Mucosa of stomach (tissue), 1 donor: Measurements from ENCODE around the gene LRMDA.

Source experiments
- H3K27me3 ChIP-seq: one replicate; pipeline ENCODE4 v1.7.0; 2013; ENCODE audit warnings: mild to moderate bottlenecking, low read length; ENCODE audit not compliant: control insufficient read depth, insufficient read depth
- H3K36me3 ChIP-seq: one replicate; pipeline ENCODE4 v1.7.0; 2013; ENCODE audit warnings: low read length; ENCODE audit not compliant: control insufficient read depth, insufficient read depth
- H3K4me1 ChIP-seq: one replicate; pipeline ENCODE4 v1.7.0; 2013; ENCODE audit warnings: mild to moderate bottlenecking, low read length; ENCODE audit not compliant: control insufficient read depth, insufficient read depth
- H3K4me3 ChIP-seq: one replicate; pipeline ENCODE4 v1.7.0; 2013; ENCODE audit warnings: low read length
- H3K9ac ChIP-seq: one replicate; pipeline ENCODE4 v1.7.0; 2013; ENCODE audit warnings: mild to moderate bottlenecking, low read length, moderate library complexity
- H3K9me3 ChIP-seq: one replicate; pipeline ENCODE4 v1.7.0; 2013; ENCODE audit warnings: mild to moderate bottlenecking, low read length, moderate library complexity; ENCODE audit not compliant: control insufficient read depth
- donor health status: Pancreatic carcinoma.

LRMDA gene

GRCh38 chr10:76299501-76299900, 868.1 kb downstream of the LRMDA start:
- H3K9me3 ChIP-seq = no peaks in the 10 kb centered on the region

GRCh38 chr10:76301211-76301610, 869.8 kb downstream of the LRMDA start:
- Histone ChIP-seq H3K36me3 (no peaks in the 10 kb centered on the region), H3K9me3 (no peaks in the 10 kb centered on the region), H3K4me1 (no peaks in the 10 kb centered on the region), H3K4me3 (no peak overlapping the region), H3K9ac (no peak overlapping the region), H3K27me3 (peaks cover 5% of the 10 kb centered on the region)

More at GRCh38 chr10:76299501-76299900, 868.1 kb downstream of the LRMDA start:
- Histone ChIP-seq H3K27me3 (peaks cover 3% of the 10 kb centered on the region), H3K4me1 (no peaks in the 10 kb centered on the region), H3K4me3 (no peak overlapping the region), H3K36me3 (no peaks in the 10 kb centered on the region), H3K9ac (no peak overlapping the region)

GRCh38 chr10:76301950-76302349, 870.5 kb downstream of the LRMDA start:
- H3K36me3 ChIP-seq = no peaks in the 10 kb centered on the region
- H3K9me3 ChIP-seq = no peaks in the 10 kb centered on the region
- peaks cover 5% of the 10 kb centered on the region for H3K27me3 ChIP-seq
- H3K9ac ChIP-seq = no peak overlapping the region
- H3K4me3 ChIP-seq = no peak overlapping the region
- H3K4me1 ChIP-seq = no peaks in the 10 kb centered on the region

GRCh38 chr10:76302481-76302880, 871.1 kb downstream of the LRMDA start:
- Histone ChIP-seq H3K9ac (no peak overlapping the region), H3K4me1 (no peaks in the 10 kb centered on the region), H3K9me3 (no peaks in the 10 kb centered on the region), H3K4me3 (no peak overlapping the region), H3K27me3 (peaks cover 8% of the 10 kb centered on the region), H3K36me3 (no peaks in the 10 kb centered on the region)

GRCh38 chr10:76302961-76303630, 871.7 kb downstream of the LRMDA start:
- H3K9ac ChIP-seq = no peak overlapping the region
- no peaks in the 10 kb centered on the region for H3K9me3 ChIP-seq
- peaks cover 12% of the 10 kb centered on the region for H3K27me3 ChIP-seq
- H3K4me3 ChIP-seq = no peak overlapping the region
- no peaks in the 10 kb centered on the region for H3K4me1 ChIP-seq
- H3K36me3 ChIP-seq = no peaks in the 10 kb centered on the region

- peaks cover 12% of the 10 kb centered on the region for H3K27me3 ChIP-seq
- no peak overlapping the region for H3K9ac ChIP-seq
- H3K36me3 ChIP-seq = no peaks in the 10 kb centered on the region
- no peaks in the 10 kb centered on the region for H3K4me1 ChIP-seq
- no peaks in the 10 kb centered on the region for H3K9me3 ChIP-seq
- no peak overlapping the region for H3K4me3 ChIP-seq
Measured at GRCh38 chr10:76303682-76304316, 872.4 kb downstream of the LRMDA start.

- H3K36me3 ChIP-seq = no peaks in the 10 kb centered on the region
- H3K4me1 ChIP-seq = no peaks in the 10 kb centered on the region
Measured at GRCh38 chr10:76305930-76306615, 874.6 kb downstream of the LRMDA start.

GRCh38 chr10:76306856-76307255, 875.4 kb downstream of the LRMDA start:
- no peaks in the 10 kb centered on the region for H3K9me3 ChIP-seq
- no peak overlapping the region for H3K9ac ChIP-seq
- no peaks in the 10 kb centered on the region for H3K36me3 ChIP-seq
- no peaks in the 10 kb centered on the region for H3K4me1 ChIP-seq
- peaks cover 21% of the 10 kb centered on the region for H3K27me3 ChIP-seq
- H3K4me3 ChIP-seq = no peak overlapping the region

More at GRCh38 chr10:76305930-76306615, 874.6 kb downstream of the LRMDA start:
- peaks cover 21% of the 10 kb centered on the region for H3K27me3 ChIP-seq
- no peaks in the 10 kb centered on the region for H3K9me3 ChIP-seq
- H3K9ac ChIP-seq = no peak overlapping the region
- no peak overlapping the region for H3K4me3 ChIP-seq

- no peak overlapping the region for H3K4me3 ChIP-seq
- H3K4me1 ChIP-seq = no peaks in the 10 kb centered on the region
- H3K9ac ChIP-seq = no peak overlapping the region
- H3K27me3 ChIP-seq = peaks cover 21% of the 10 kb centered on the region
- H3K36me3 ChIP-seq = no peaks in the 10 kb centered on the region
- H3K9me3 ChIP-seq = no peaks in the 10 kb centered on the region
Measured at GRCh38 chr10:76309070-76309469, 877.6 kb downstream of the LRMDA start.

- no peak overlapping the region for H3K4me3 ChIP-seq
- H3K4me1 ChIP-seq = no peaks in the 10 kb centered on the region
- no peaks in the 10 kb centered on the region for H3K9me3 ChIP-seq
- H3K9ac ChIP-seq = no peak overlapping the region
- no peaks in the 10 kb centered on the region for H3K36me3 ChIP-seq
- peaks cover 16% of the 10 kb centered on the region for H3K27me3 ChIP-seq
Measured at GRCh38 chr10:76309741-76310587, 878.5 kb downstream of the LRMDA start.

GRCh38 chr10:76310588-76311080, 879.2 kb downstream of the LRMDA start:
- Histone ChIP-seq H3K36me3 (no peaks in the 10 kb centered on the region), H3K4me3 (no peak overlapping the region), H3K9me3 (no peaks in the 10 kb centered on the region), H3K9ac (no peak overlapping the region), H3K27me3 (peaks cover 16% of the 10 kb centered on the region), H3K4me1 (no peaks in the 10 kb centered on the region)
